DOHH2 (cell line): ENCODE data around the gene DNAJC15.

Experiments used
- CTCF ChIP-seq: fragments of 200-600 bp; sonication (generic); IDR thresholded peaks from one replicate; pipeline ENCODE4 v1.5.1; 2014; ENCODE audit warnings: antibody characterized with exemption, mild to moderate bottlenecking, low read depth, low read length; ENCODE audit not compliant: poor library complexity, severe bottlenecking
- EZH2phosphoT487 ChIP-seq: fragments of 200-600 bp; sonication (generic); IDR thresholded peaks from 2 replicates; pipeline ENCODE4 v1.6.1; 2017; ENCODE audit warnings: borderline replicate concordance, mild to moderate bottlenecking, antibody characterized with exemption, low read length, moderate library complexity, mixed read lengths

- TF ChIP-seq CTCF, result no peak
- no peak for TF ChIP-seq EZH2phosphoT487
Measured at GRCh38 chr13:43044720-43045301, 21.4 kb downstream of the DNAJC15 start.
